Stimulated activated CD4-positive, alpha-beta T cell treated with anti-CD3 and anti-CD28 coated beads, Interleukin-12 subunit alpha, Interleukin-12 subunit beta, amount 100 ng/mL, for 4 hours (primary cell): Measurements from ENCODE around the gene DMRT3.
"Not testable (repeated sequence)": the region's sequence is repeated elsewhere in the genome, so short reads cannot be mapped to it uniquely, and the experiment has no call there.

Source experiments
- DNase-seq: peaks from one replicate; pipeline ENCODE4 v3.0.0-alpha.2; 2020

The DMRT3 gene

GRCh38 chr9:972501-973294 is 3.8 kb upstream of the DMRT3 start:
- DNase-seq, result no peak

- DNase-seq, result no peak
Observed at GRCh38 chr9:973295-973834, 3.1 kb upstream of the DMRT3 start.

- DNase-seq, result no peak
Observed at GRCh38 chr9:974031-974995, 2.1 kb upstream of the DMRT3 start.

GRCh38 chr9:974996-975739 is 1.3 kb upstream of the DMRT3 start:
- DNase-seq, result no peak

- no peak for DNase-seq
Observed at GRCh38 chr9:975740-976257, 656 bp upstream of the DMRT3 start.

DNA sequence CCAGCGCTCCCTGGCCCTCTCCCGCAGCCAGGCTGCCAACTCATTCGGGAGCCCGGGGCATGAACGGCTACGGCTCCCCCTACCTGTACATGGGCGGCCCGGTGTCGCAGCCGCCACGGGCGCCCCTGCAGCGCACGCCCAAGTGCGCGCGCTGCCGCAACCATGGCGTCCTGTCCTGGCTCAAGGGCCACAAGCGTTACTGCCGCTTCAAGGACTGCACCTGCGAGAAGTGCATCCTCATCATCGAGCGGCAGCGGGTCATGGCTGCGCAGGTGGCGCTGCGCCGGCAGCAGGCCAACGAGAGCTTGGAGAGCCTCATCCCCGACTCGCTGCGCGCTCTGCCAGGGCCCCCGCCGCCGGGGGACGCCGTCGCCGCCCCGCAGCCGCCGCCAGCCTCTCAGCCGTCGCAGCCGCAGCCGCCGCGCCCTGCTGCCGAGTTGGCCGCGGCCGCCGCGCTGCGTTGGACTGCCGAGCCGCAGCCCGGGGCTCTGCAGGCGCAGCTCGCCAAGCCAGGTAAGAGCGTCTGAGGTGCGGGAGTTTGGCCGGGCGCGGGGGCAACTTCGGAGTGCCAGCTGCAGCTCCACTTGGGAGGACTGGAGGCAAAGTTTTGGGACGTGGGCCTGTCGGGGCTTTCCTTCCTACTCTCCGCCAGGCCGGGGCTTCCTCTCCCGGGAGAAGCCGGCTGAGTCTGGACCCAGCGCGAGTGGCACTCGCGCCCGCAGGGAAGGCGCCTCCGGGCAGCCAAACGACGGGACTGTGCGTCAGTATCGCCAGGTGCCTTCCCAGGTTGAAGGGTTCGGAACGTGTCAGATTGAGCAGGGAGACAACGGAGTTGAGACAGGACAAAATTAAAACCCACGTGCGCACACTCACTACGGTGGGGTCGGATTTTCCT is 735 bp downstream of the DMRT3 start:
- no peak for DNase-seq

GRCh38 chr9:977838-978830 is 1.7 kb downstream of the DMRT3 start:
- DNase-seq, result no peak

DNA sequence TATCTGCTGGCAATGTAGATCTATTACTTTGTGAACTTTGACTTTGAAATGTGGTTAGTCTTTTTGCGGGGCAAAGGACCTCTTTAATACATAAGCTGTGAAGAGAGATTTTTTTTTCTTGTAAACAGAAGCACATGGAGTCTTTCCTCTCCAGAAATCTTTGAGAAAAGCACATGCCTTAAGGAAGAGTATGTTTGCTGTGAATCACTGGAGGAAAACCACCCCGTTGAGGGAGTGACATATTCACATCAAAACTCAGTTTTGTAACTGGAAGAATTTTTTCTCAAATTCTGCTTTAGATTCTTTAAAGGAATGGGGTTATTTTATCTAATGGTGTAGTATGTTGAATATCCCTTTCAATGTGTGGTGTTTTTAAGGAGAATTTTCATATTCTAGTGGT is 3.5 kb downstream of the DMRT3 start:
- DNase-seq, result no peak

GRCh38 chr9:980640-981039 is 4.2 kb downstream of the DMRT3 start:
- no peak for DNase-seq

DNA sequence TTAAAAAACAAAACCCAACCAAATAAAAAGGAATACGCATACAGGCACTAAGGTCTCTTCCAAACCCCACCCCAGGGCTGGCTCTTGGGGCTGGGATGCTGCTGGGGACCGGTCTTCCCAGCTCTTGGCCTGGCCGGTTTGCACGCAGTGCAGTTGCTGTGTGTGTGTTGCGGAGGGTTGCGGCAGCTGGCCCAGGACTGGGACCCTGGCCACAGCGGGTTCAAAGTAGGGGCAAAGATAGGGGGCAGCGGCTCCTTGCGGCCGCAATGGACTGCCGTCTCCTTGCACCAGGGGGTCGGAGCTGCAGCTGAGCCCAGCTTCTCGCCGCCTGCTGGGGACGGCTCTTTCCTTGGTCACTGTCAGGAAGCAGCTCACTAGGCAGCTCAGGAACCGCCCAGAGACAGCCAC is 5.0 kb downstream of the DMRT3 start:
- no peak for DNase-seq

- no peak for DNase-seq
Observed at GRCh38 chr9:982394-983230, 6.2 kb downstream of the DMRT3 start.

DNA sequence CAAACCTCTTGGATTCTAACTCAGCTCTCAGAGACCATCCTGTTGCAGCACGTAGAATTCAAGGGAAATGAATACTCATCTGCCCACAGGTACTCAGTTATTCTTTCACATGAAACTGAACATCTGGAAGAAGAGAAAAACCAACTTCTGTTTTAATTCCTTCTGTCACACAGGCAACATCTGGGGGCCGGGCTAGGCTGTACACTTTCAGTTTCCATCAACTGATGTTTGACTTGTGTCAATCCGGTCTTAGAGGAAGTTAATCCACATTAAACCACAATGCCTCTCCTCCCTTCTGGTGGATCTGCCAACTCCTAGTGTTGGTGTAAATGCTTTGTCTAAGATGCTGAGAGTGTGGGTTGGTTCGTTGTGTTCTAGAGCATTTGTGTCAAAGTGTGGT is 17.6 kb downstream of the DMRT3 start:
- no peak for DNase-seq

- DNase-seq, result no peak
Observed at GRCh38 chr9:995192-995591, 18.7 kb downstream of the DMRT3 start.

- DNase-seq, result no peak
Observed at GRCh38 chr9:995781-996180, 19.3 kb downstream of the DMRT3 start.

DNA sequence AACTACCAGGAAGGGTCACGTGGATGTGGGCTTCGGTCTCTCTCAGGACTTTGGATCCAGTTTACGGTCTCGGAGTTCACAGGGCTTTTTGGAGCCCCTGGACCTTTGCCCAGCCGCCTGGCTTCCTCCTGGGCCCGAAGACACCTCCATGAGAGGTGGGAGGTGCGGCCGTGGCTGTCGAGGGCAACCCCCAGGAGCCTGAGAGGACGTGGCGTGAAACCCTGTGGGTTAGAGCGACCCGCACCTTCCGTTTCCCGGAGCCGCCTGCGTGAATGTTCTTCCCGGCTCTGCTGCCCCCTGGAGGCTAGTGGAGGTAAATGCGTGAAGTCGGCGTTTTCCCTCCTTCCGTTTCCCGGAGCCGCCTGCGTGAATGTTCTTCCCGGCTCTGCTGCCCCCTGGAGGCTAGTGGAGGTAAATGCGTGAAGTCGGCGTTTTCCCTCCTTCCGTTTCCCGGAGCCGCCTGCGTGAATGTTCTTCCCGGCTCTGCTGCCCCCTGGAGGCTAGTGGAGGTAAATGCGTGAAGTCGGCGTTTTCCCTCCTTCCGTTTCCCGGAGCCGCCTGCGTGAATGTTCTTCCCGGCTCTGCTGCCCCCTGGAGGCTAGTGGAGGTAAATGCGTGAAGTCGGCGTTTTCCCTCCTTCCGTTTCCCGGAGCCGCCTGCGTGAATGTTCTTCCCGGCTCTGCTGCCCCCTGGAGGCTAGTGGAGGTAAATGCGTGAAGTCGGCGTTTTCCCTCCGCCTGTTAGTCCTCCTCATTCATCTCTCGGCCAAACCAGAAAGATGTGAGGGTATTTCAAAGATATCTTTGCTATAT is 22.1 kb downstream of the DMRT3 start:
- DNase-seq, result not testable (repeated sequence)

DNA sequence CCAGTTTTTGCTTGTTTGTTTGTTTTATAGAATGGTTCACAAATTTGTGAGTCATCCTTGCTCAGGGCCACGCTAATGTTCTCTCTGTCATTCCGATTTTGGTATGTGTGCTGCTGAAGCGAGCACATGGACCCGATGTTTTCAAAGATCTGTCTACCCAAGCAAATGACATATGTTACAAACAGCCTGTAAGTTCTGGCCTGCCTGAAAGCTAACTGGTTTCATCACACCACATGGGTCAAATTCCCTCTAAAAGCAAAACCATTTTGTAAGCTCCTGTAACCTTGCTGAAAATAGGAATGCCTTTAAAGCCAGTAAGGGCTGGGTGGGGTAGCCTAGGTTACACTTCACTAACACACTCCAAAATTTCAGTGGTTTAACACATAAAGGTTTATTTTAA is 25.4 kb downstream of the DMRT3 start:
- DNase-seq, result no peak

DNA sequence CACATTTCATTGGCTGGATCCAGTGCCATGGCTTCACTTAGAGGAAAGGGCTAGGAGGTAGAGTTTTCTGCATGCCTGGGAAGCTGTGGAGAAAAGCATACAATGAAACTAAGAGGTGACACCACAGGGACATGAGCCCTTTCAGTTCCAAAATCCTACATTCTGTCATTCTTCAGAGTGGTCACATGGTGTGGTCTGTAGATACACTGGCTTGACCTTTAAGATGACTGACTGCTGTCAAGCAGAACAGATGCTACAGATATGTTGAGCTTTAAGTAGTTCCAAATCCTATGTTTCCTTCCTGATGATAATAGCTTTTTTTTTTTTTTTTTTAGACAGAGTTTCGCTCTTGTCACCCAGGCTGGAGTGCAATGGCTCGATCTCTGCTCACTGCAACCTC is 26.2 kb downstream of the DMRT3 start:
- no peak for DNase-seq

DNA sequence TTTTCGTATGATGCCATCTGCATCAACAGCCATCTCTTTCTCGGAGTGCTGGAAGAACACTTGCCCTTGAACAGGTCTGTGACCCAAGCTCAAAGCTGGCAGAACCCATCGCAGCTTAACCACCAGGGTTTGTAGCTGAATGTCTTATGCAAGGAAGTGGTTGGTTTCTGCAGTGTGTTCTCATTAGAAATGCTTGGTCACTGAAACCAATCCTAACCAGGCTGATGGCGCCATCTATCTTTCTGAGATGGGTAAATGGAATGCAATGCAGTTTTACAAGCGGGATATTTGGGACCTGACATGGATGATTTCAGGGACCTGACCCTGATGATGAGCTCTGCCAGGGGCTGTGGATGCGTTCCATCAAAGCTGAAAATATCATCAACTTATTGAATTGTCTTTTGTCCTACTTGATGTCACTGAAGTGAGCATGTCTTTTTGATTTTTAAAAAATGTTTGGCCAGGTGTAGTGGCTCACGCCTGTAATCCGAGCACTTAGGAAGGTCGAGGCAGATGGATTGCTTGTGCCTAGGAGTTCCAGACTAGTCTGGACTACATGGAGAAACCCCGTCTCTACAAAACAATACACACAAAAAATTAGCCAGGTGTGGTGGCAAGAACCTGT is 28.7 kb downstream of the DMRT3 start:
- no peak for DNase-seq
